AG04449 (cell line): Measurements from ENCODE around the gene LDLRAD4.

Experiments
- CTCF ChIA-PET: fragments of 350-600 bp; formaldehyde crosslinking; extraction: SDS; loops from one replicate; lab custom pipeline; 2021; ENCODE audit warnings: antibody characterized with exemption; lab: Yijun Ruan, JAX
- POLR2A ChIA-PET: fragments of 400-600, 350-600 bp; formaldehyde crosslinking; extraction: SDS; loops from one replicate; lab custom pipeline; 2020; ENCODE audit warnings: antibody characterized with exemption, inconsistent platforms; lab: Yijun Ruan, JAX
- DNase-seq: peaks from one replicate; pipeline ENCODE4 v3.0.0-alpha.2; 2010; ENCODE audit warnings: low read depth, low spot score
- H3K4me3 ChIP-seq: 2 replicates; pipeline ENCODE4 v1.5.1; 2011; ENCODE audit warnings: low read depth, mild to moderate bottlenecking, control low read depth, low read length
- TF ChIP-seq, protein P1 (sequence below): IDR thresholded peaks from one replicate; pipeline ENCODE4 v1.5.1; 2011; ENCODE audit warnings: mild to moderate bottlenecking, moderate library complexity, low read length, control low read depth, inconsistent platforms; ENCODE audit not compliant: insufficient read depth; ENCODE audit errors: missing control alignments

Gene LDLRAD4

DNA sequence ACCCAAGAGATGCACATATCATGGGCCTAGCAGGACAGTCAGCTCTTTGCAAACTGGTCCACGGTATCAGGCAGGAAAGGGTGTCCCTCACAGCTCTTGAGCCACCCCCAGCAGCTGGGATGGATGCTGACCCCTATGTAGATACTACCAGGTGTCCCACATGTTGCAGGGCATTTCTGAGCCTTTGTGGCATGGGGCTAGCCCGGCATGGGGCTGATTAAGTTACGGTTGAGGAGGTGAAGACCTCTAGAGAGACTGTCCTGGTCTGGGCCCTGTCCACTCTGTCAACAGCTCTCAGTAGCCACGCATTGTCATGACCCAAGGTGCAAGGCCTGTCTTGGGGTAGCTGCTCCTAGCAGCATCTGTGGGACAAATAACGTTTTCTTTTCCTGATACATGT lies 6.7 kb downstream of the LDLRAD4 start:
- ChIA-PET CTCF (interaction anchor here (0.6 to 1.6 kb wide), 4 partner anchors 9 to 404 kb away, joined by 3 to 9 read pairs (median 3); no protein-coding TSS in a partner anchor), POLR2A (no interaction called here)
- DNase-seq = no peak
- TF ChIP-seq, protein P1, sequence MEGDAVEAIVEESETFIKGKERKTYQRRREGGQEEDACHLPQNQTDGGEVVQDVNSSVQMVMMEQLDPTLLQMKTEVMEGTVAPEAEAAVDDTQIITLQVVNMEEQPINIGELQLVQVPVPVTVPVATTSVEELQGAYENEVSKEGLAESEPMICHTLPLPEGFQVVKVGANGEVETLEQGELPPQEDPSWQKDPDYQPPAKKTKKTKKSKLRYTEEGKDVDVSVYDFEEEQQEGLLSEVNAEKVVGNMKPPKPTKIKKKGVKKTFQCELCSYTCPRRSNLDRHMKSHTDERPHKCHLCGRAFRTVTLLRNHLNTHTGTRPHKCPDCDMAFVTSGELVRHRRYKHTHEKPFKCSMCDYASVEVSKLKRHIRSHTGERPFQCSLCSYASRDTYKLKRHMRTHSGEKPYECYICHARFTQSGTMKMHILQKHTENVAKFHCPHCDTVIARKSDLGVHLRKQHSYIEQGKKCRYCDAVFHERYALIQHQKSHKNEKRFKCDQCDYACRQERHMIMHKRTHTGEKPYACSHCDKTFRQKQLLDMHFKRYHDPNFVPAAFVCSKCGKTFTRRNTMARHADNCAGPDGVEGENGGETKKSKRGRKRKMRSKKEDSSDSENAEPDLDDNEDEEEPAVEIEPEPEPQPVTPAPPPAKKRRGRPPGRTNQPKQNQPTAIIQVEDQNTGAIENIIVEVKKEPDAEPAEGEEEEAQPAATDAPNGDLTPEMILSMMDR = no peak
- no peak overlapping the region for H3K4me3 ChIP-seq

DNA sequence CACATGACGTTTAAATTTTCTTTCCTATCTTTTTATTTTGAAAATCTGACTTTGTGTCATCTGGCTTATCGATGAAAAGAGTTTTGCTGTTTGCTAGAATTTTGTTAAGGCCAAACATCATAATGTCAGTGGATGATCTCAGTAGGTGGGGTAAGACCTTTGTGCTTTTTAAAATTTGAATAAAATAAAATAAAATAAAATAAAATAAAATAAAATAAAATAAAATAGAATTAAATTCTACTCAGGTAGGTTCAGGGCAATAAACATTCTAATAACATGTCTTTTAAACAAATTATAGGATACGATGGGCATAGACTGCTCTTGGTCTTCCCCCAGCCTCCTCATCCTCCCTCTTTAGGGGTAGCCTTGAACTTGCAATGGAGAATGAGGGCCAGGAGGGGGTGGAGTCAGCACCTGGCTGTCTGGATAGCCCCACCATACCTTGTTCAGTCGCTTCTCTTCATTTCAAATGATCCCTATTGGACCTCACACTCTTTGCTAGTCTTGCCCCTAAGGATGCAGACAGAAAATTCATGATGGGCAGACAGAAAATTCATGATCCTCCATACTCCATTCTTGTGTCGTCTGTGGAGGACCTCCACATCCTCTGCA lies 8.1 kb downstream of the LDLRAD4 start:
- ChIA-PET CTCF (no interaction called here), POLR2A (no interaction called here)
- TF ChIP-seq, protein P1 = no peak
- DNase-seq = no peak
- H3K4me3 ChIP-seq = no peak overlapping the region

DNA sequence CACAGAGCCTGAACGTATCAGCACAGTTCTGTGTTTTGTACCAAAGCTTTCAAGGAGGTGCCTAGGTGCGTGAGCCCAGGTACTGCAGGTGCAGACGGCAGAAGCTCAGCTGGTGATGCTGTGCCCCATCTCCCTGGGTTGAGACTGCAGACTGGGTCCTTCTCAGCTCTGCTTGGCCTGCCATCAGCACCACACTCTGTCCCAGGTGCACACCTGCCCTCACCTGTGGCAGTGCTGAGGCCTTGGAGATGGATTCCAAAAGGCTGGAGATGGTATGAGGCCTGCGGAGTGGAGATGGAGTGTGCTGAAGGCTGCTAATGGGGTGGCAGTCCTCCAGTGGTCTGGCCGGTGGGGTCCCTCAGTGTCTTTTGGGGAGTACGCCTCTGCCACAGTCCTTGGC lies 9.3 kb downstream of the LDLRAD4 start:
- DNase-seq = no peak
- no peak overlapping the region for H3K4me3 ChIP-seq
- TF ChIP-seq, protein P1 = no peak
- ChIA-PET CTCF (no interaction called here), POLR2A (no interaction called here)

DNA sequence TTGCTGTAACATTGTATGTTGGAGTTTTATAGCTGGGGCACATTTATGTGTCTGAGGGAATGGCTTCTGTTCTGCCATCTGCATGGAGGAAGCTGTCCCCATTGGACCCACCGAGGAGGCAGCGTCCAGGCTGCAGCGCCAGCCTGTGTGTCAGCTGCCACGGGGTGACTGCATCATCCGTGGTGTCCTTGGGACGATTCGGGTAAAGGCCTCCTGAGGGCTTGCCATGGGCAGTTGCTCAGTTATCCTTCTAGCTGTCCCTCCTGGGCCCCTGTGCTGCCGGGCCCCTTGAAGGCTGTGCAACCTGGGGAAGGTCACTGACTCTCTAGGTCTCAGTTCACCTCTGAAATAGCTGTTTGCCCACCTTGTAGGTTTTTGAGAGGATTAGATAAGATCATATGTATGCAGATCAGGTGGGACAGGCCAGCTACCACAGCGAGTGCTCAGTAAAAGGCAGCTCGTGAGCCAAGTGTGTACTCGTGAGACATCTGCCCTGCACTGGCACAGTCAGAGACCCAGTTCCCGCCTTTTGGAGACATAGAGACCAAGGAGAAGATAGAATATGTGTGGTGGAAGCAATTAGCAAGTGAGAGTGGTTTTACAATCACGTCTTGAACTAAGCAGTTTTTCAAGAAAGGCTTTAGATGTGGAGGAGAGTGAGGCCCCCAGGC lies 10.6 kb downstream of the LDLRAD4 start:
- POLR2A ChIA-PET = no interaction called here
- TF ChIP-seq, protein P1 = no peak
- DNase-seq = no peak
- CTCF ChIA-PET = interaction anchor here (0.7 to 1.2 kb wide), 2 partner anchors 9 to 11 kb away, joined by 3 to 4 read pairs; no protein-coding TSS in a partner anchor
- no peak overlapping the region for H3K4me3 ChIP-seq

DNA sequence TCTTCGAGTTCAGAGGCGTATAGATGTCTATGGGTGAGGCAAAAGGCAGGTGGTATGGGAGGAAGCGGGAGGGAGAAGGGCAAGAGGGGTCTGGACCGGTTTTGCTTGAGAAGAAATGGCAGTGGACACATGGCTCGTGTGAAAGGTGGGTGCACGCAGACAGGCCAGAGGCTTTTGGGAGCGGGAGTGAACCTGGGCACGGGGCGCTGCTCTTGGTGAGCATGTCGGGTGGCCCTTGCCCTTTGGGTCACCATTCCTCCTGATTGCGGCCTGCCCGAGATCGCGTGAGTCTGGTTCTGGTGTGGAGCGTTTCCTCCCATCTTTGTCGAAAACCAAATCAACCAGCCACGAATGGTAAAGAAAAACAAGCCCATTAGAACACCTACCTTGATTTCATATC lies 12.6 kb downstream of the LDLRAD4 start:
- no peak overlapping the region for H3K4me3 ChIP-seq
- DNase-seq = no peak
- ChIA-PET CTCF (no interaction called here), POLR2A (no interaction called here)
- TF ChIP-seq, protein P1 = no peak

DNA sequence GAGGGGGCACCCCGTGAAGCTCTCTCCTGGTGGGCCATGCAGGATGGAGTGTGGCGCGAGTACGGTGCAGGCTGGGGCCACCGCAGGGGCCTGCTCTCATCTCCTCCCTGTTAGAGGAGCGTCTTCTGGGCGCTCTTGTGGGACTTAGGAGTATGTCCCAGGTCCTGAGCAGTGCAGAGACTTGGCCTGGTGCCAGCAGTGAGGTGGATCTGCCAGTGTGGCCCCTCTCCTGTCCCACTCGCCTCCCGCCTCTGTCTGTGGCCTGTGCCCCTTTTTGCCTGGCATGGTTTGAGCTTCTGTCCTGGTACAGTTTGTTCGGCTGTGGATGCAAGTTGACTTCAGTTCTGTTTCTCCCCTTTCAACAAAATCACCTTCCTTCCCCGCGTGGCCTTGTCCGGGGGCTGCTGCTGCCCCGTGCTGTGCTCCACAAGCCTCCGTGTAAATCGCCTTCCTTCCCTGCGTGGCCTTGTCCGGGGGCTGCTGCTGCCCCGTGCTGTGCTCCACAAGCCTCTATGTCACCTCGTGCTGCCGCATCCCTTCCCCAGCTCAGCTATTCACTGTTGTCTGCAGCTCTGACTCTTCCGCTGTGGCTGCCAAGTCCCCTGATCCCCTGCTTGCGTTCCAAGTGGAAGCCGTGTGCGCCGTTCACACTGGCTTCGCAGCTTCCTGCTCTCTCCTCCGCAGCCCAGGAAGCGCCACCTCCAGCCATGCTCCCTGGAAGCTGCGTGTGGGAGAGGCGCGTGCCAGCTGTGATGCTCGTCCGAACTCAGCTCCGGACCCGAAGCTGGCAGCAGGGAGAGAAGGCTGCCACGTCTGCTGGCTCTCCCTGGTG lies 13.7 kb downstream of the LDLRAD4 start:
- CTCF ChIA-PET = no interaction called here
- TF ChIP-seq, protein P1 = no peak
- POLR2A ChIA-PET = no interaction called here
- no peak for DNase-seq
- H3K4me3 ChIP-seq = no peak overlapping the region
